IMR-90 (cell line): ENCODE measurements around the gene VAMP7. TPM values are rescaled to one million over a fixed set of nuclear protein-coding genes. Genes with fewer than 3 reads are reported as not detected.

Experiments used
- ATAC-seq: fragments of 200-7000 bp; cut with Tn5 transposase; 2 replicates; pipeline ENCODE4 v1.9.1; 2020; ENCODE audit warnings: low read depth, mild to moderate bottlenecking, moderate library complexity
- BruUV-seq: library from RNA; stranded (reverse); fragments of 400-500 nt; replicated peaks from 2 replicates; lab custom pipeline; 2021; lab: Mats Ljungman, UMichigan
- CTCF ChIA-PET: fragments of 300-600 bp; formaldehyde crosslinking; extraction: SDS; loops from one replicate; lab custom pipeline; 2021; ENCODE audit warnings: antibody characterized with exemption; lab: Yijun Ruan, JAX
- POLR2A ChIA-PET: fragments of 300-600 bp; sonication (Branson Sonifier 250); formaldehyde crosslinking; loops from one replicate; lab custom pipeline; 2022; ENCODE audit warnings: antibody characterized with exemption; ENCODE audit not compliant: unreplicated experiment; lab: Charles Lee
- DNase-seq: peaks from one replicate; pipeline ENCODE4 v3.0.0; 2013
- H2AFZ ChIP-seq: replicated peaks from 2 replicates; pipeline ENCODE3; 2013; ENCODE audit warnings: low read length, mild to moderate bottlenecking; ENCODE audit not compliant: poor library complexity
- H2AK5ac ChIP-seq: 2 replicates; pipeline ENCODE4 v1.6.1; 2013; ENCODE audit warnings: low read depth, low read length, inconsistent platforms
- H2AK9ac ChIP-seq: replicated peaks from 2 replicates; pipeline ENCODE3; 2013; ENCODE audit warnings: mild to moderate bottlenecking, low read depth, low read length, moderate library complexity; ENCODE audit not compliant: poor library complexity
- H2BK120ac ChIP-seq: 2 replicates; pipeline ENCODE4 v1.6.1; 2013; ENCODE audit warnings: low read depth, low read length, inconsistent platforms
- H2BK15ac ChIP-seq: 3 replicates; pipeline ENCODE4 v1.6.1; 2013; ENCODE audit warnings: low read depth, low read length, inconsistent platforms
- H2BK20ac ChIP-seq: 2 replicates; pipeline ENCODE4 v1.6.1; 2013; ENCODE audit warnings: low read depth, mild to moderate bottlenecking, inconsistent platforms, low read length, moderate library complexity
- H2BK5ac ChIP-seq: 2 replicates; pipeline ENCODE4 v1.6.1; 2013; ENCODE audit warnings: mild to moderate bottlenecking, low read depth, low read length, inconsistent platforms; ENCODE audit not compliant: poor library complexity, severe bottlenecking
- H3K14ac ChIP-seq: replicated peaks from 2 replicates; pipeline ENCODE4 v1.6.1; 2013; ENCODE audit warnings: low read depth, low read length, inconsistent platforms
- H3K18ac ChIP-seq: 2 replicates; pipeline ENCODE4 v1.6.1; 2013; ENCODE audit warnings: low read depth, low read length, control low read depth
- H3K23ac ChIP-seq: 2 replicates; pipeline ENCODE4 v1.6.1; 2013; ENCODE audit warnings: low read depth, low read length, inconsistent platforms
- H3K27ac ChIP-seq: 2 replicates; pipeline ENCODE4 v1.5.1; 2013; ENCODE audit warnings: mild to moderate bottlenecking, control low read depth, low read length; ENCODE audit not compliant: insufficient read depth
- H3K27me3 ChIP-seq: 2 replicates; pipeline ENCODE4 v1.6.1; 2013; ENCODE audit warnings: low read length; ENCODE audit not compliant: control insufficient read depth, insufficient read depth
- H3K36me3 ChIP-seq: 2 replicates; pipeline ENCODE4 v1.6.1; 2013; ENCODE audit warnings: low read length, mixed read lengths; ENCODE audit not compliant: control insufficient read depth, insufficient read depth
- H3K4ac ChIP-seq: 2 replicates; pipeline ENCODE4 v1.6.1; 2013; ENCODE audit warnings: low read depth, low read length, inconsistent platforms
- H3K4me1 ChIP-seq: 2 replicates; pipeline ENCODE4 v1.6.1; 2013; ENCODE audit warnings: low read length, mixed read lengths; ENCODE audit not compliant: control insufficient read depth, insufficient read depth
- H3K4me2 ChIP-seq: 2 replicates; pipeline ENCODE4 v1.6.1; 2013; ENCODE audit warnings: low read depth, mild to moderate bottlenecking, control low read depth, low read length, moderate library complexity
- H3K4me3 ChIP-seq: 2 replicates; pipeline ENCODE4 v1.5.1; 2013; ENCODE audit warnings: low read depth, mild to moderate bottlenecking, control low read depth, low read length, moderate library complexity; ENCODE audit not compliant: insufficient read depth
- H3K56ac ChIP-seq: 2 replicates; pipeline ENCODE4 v1.6.1; 2013; ENCODE audit warnings: low read length, inconsistent platforms; ENCODE audit not compliant: insufficient read depth; ENCODE audit errors: extremely low read depth
- H3K79me1 ChIP-seq, 2 experiments: 2 replicates each; pipeline ENCODE4 v1.6.1; 2013; ENCODE audit warnings: low read length in 2 of 2, inconsistent platforms in 1 of 2, low read depth in 1 of 2
- H3K9ac ChIP-seq: 2 replicates; pipeline ENCODE4 v1.6.1; 2013; ENCODE audit warnings: low read depth, low read length, control low read depth
- H3K9me1 ChIP-seq: 2 replicates; pipeline ENCODE4 v1.6.1; 2013; ENCODE audit warnings: low read length, inconsistent platforms; ENCODE audit not compliant: insufficient read depth
- H3K9me3 ChIP-seq: 2 replicates; pipeline ENCODE4 v1.6.1; 2013; ENCODE audit warnings: low read length; ENCODE audit not compliant: control insufficient read depth, insufficient read depth
- H4K20me1 ChIP-seq: 2 replicates; pipeline ENCODE4 v1.6.1; 2013; ENCODE audit warnings: low read length, inconsistent platforms; ENCODE audit not compliant: insufficient read depth
- H4K5ac ChIP-seq: 2 replicates; pipeline ENCODE4 v1.6.1; 2013; ENCODE audit warnings: mild to moderate bottlenecking, low read depth, low read length, control low read depth
- H4K8ac ChIP-seq, 2 experiments: 2 replicates each; pipeline ENCODE4 v1.6.1; 2013; ENCODE audit warnings: low read depth in 2 of 2, low read length in 2 of 2, control low read depth in 1 of 2, inconsistent platforms in 1 of 2
- H4K91ac ChIP-seq: 2 replicates; pipeline ENCODE4 v1.6.1; 2013; ENCODE audit warnings: low read depth, low read length, inconsistent platforms; ENCODE audit not compliant: insufficient read depth
- BHLHE40 ChIP-seq: fragments of 150-350 bp; IDR thresholded peaks from 2 replicates; pipeline ENCODE4 v1.6.1; 2016; ENCODE audit warnings: mild to moderate bottlenecking, low read depth, low read length
- CHD1 ChIP-seq: IDR thresholded peaks from 2 replicates; pipeline ENCODE4 v1.6.1; 2012; ENCODE audit warnings: low read depth, low read length, improper control_type of control experiment
- MAZ ChIP-seq: IDR thresholded peaks from 2 replicates; pipeline ENCODE4 v1.6.1; 2012; ENCODE audit warnings: low read depth, mild to moderate bottlenecking, low read length, improper control_type of control experiment, moderate library complexity, borderline replicate concordance
- MXI1 ChIP-seq: IDR thresholded peaks from 2 replicates; pipeline ENCODE4 v1.6.1; 2012; ENCODE audit warnings: low read depth, mild to moderate bottlenecking, low read length, moderate library complexity, borderline replicate concordance
- RCOR1 ChIP-seq: IDR thresholded peaks from 2 replicates; pipeline ENCODE4 v1.6.1; 2012; ENCODE audit warnings: mild to moderate bottlenecking, low read length, improper control_type of control experiment; ENCODE audit not compliant: insufficient replicate concordance
- RFX5 ChIP-seq: IDR thresholded peaks from 2 replicates; pipeline ENCODE4 v1.8.0; 2012; ENCODE audit warnings: low read depth, mild to moderate bottlenecking, low read length, moderate library complexity
- SMC3 ChIP-seq: fragments of 150-350 bp; IDR thresholded peaks from 2 replicates; pipeline ENCODE4 v1.6.1; 2016; ENCODE audit warnings: low read depth, mild to moderate bottlenecking, antibody characterized with exemption, low read length, moderate library complexity
- USF2 ChIP-seq: fragments of 150-350 bp; IDR thresholded peaks from 2 replicates; pipeline ENCODE4 v1.6.1; 2017; ENCODE audit warnings: mild to moderate bottlenecking, antibody characterized with exemption, low read length, low read depth
- WGBS, 2 experiments: methylation state at CpG; one replicate each; pipeline versions ENCODE4 v1.1.5 to v1.1.7; 2013; ENCODE audit warnings: missing lambda C conversion rate in 2 of 2; ENCODE audit not compliant: insufficient read length in 1 of 2; ENCODE audit errors: extremely low coverage in 2 of 2; 5-methylcytosine and 5-hydroxymethylcytosine counted together
- dilution Hi-C: fragments of 300-500 bp; cut with HindIII; formaldehyde crosslinking; loops from one replicate; pipeline ENCODE4 v1.14.3; 2018; ENCODE audit warnings: low sequenced_read_pairs; ENCODE audit not compliant: unreplicated experiment
- in situ Hi-C: fragments of 300-500 bp; cut with MboI; formaldehyde crosslinking; loops from 3 replicates; pipeline ENCODE4 v1.14.3; 2019; ENCODE audit warnings: low sequenced_read_pairs, inconsistent platforms, mixed read lengths
- intact Hi-C: fragments of 100-400 bp; cut with micrococcal nuclease; formaldehyde crosslinking; loops from 2 replicates; pipeline ENCODE4 v1.10.0; 2022
- polyA plus RNA-seq, 3 experiments: library from polyadenylated mRNA; depleted of rRNA; stranded (reverse); fragments of >200 nt; gene quantifications; 2 replicates each; pipeline ENCODE4 v1.2.3, GENCODE V29; 2012; ENCODE audit warnings: low replicate concordance in 1 of 3
- total RNA-seq: library from RNA; depleted of rRNA; stranded (reverse); fragments of >200 nt; gene quantifications from 2 replicates; pipeline ENCODE4 v1.2.3, GENCODE V29; 2012

Gene VAMP7
- total and polyA plus RNA-seq, 2 of the 4 experiments (the other 2 are of a cell fraction), result 21.7 to 39.1 TPM

DNA sequence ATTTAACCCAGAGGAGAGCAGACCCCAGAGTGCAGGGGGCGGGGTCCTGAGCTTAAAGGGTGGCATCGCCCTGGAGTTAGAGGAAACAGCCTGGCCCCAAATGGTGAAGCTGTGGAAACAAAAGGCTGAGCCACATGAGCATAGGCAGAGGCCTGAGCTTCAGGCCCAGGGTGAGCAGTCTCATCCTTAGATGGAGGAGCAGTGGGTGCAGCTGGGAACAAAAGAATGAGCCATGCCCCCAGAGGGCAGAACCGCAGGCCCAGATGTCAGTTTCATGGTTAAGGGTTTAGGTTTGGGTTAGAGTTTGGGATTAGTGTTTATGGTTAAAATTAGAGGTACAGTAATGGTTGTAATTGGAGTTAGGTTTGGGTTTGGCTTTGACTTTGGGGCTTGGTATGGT is 71.9 kb downstream of the VAMP7 start:
- Histone ChIP-seq H3K79me1 (no peaks in the 10 kb centered on the region), H2BK15ac (no peak overlapping the region), H2BK20ac (no peak overlapping the region), H3K9me1 (no peaks in the 10 kb centered on the region), H3K9me3 (no peaks in the 10 kb centered on the region), H3K56ac (no peak overlapping the region), H3K4me3 (no peak overlapping the region), H3K14ac (no peak overlapping the region), H4K20me1 (no peaks in the 10 kb centered on the region), H2BK120ac (no peak overlapping the region), H3K4me1 (no peaks in the 10 kb centered on the region), H3K36me3 (no peaks in the 10 kb centered on the region), H3K23ac (no peak overlapping the region), H4K5ac (no peak overlapping the region), H3K27ac (no peak overlapping the region), H2AK9ac (peak overlapping the region; percentile 25), H4K91ac (no peak overlapping the region), H4K8ac (no peak overlapping the region), H3K27me3 (no peaks in the 10 kb centered on the region), H2AK5ac (no peak overlapping the region), H3K4ac (no peak overlapping the region), H3K4me2 (no peak overlapping the region), H3K18ac (no peak overlapping the region), H2BK5ac (no peak overlapping the region), H3K9ac (no peak overlapping the region), H2AFZ (no peak overlapping the region)
- ATAC-seq (no peak), DNase-seq (no peak)
- no TSS peak for BruUV-seq
- no peak for TF ChIP-seq MAZ
- TF ChIP-seq RFX5, result no peak
- no peak for TF ChIP-seq SMC3
- TF ChIP-seq BHLHE40, result no peak
- TF ChIP-seq CHD1, result no peak
- TF ChIP-seq RCOR1, result no peak
- no peak for TF ChIP-seq USF2
- no peak for TF ChIP-seq MXI1
- dilution Hi-C loops (no loop called here), intact Hi-C loops (no loop called here), in situ Hi-C loops (no loop called here)
- ChIA-PET POLR2A (no interaction called here), CTCF (no interaction called here)
- WGBS, 2 experiments, result 39% methylated on average over 3 of the region's 3 CpGs; no CpG with 5 or more reads in 1 of the 2 experiments
